GM12878 (cell line): ENCODE results near the gene CFAP410. TPM values are rescaled to one million over a fixed set of nuclear protein-coding genes. Genes with fewer than 3 reads are reported as not detected.

Experiments used
- ATAC-seq: fragments of 200-7000 bp; cut with Tn5 transposase; 3 replicates; pipeline ENCODE4 v1.9.1; 2020; ENCODE audit warnings: mild to moderate bottlenecking, moderate library complexity
- BruUV-seq: library from RNA; stranded (reverse); fragments of 400-500 nt; replicated peaks from 2 replicates; lab custom pipeline; 2021; lab: Mats Ljungman, UMichigan
- CTCF ChIA-PET: fragments of 300-600 bp; sonication (Branson Sonifier 250); formaldehyde crosslinking; extraction: SDS; loops from one replicate; lab custom pipeline; 2021; ENCODE audit warnings: inconsistent platforms; lab: Yijun Ruan, JAX
- POLR2A ChIA-PET: fragments of 350-600 bp; formaldehyde crosslinking; extraction: SDS; loops from one replicate; lab custom pipeline; 2021; ENCODE audit warnings: inconsistent platforms; lab: Charles Lee
- RAD21 ChIA-PET: fragments of 300-600 bp; sonication (Branson Sonifier 250); formaldehyde crosslinking; loops from one replicate; lab custom pipeline; 2023; ENCODE audit warnings: antibody characterized with exemption; ENCODE audit not compliant: unreplicated experiment; lab: Charles Lee
- SMC1A ChIA-PET: fragments of 300-600 bp; sonication (Branson Sonifier 250); formaldehyde crosslinking; loops from one replicate; lab custom pipeline; 2023; ENCODE audit not compliant: unreplicated experiment, uncharacterized antibody; lab: Charles Lee
- DNase-seq: peaks from one replicate; pipeline ENCODE4 v3.0.0-alpha.2; 2011; ENCODE audit warnings: low read depth, low spot score
- FAIRE-seq: peaks from 3 replicates; lab custom pipeline; 2011; peaks lifted over from hg19 to GRCh38; lab: Jason Lieb, UNC
- H2AFZ ChIP-seq: 2 replicates; pipeline ENCODE4 v1.6.0; 2011; ENCODE audit warnings: low read depth, low read length, control low read depth; ENCODE audit not compliant: control insufficient read depth
- H3K27ac ChIP-seq: 2 replicates; pipeline ENCODE4 v1.5.1; 2011; ENCODE audit warnings: control low read depth; ENCODE audit not compliant: control insufficient read depth, insufficient read depth
- H3K27me3 ChIP-seq, 2 experiments: replicated peaks in 1 of 2; 2 replicates each; pipeline versions ENCODE4 v1.6.0 to v1.6.1; 2011; ENCODE audit warnings: low read length in 1 of 2; ENCODE audit not compliant: control insufficient read depth in 2 of 2, insufficient read depth in 2 of 2
- H3K36me3 ChIP-seq, 2 experiments: 2 replicates each; pipeline ENCODE4 v1.5.1; 2011; ENCODE audit warnings: low read length in 1 of 2; ENCODE audit not compliant: control insufficient read depth in 2 of 2, insufficient read depth in 2 of 2
- H3K4me1 ChIP-seq: 2 replicates; pipeline ENCODE4 v1.6.1; 2011; ENCODE audit warnings: mild to moderate bottlenecking, low read length, moderate library complexity, mixed read lengths; ENCODE audit not compliant: control insufficient read depth, insufficient read depth
- H3K4me2 ChIP-seq: 2 replicates; pipeline ENCODE4 v1.6.0; 2011; ENCODE audit warnings: control low read depth; ENCODE audit not compliant: control insufficient read depth, insufficient read depth
- H3K4me3 ChIP-seq: fragments of 200-600 bp; sonication (generic); 2 replicates; pipeline ENCODE4 v1.5.1; 2016
- H3K79me2 ChIP-seq: 2 replicates; pipeline ENCODE4 v1.6.0; 2011; ENCODE audit warnings: low read length; ENCODE audit not compliant: control insufficient read depth, insufficient read depth
- H3K9ac ChIP-seq: 2 replicates; pipeline ENCODE4 v1.8.0; 2011; ENCODE audit warnings: low read length, control low read depth, mixed read lengths; ENCODE audit not compliant: control insufficient read depth, insufficient read depth
- H3K9me3 ChIP-seq: replicated peaks from 3 replicates; pipeline ENCODE4 v1.5.1; 2011; ENCODE audit warnings: mild to moderate bottlenecking, low read length; ENCODE audit not compliant: control insufficient read depth, insufficient read depth
- H4K20me1 ChIP-seq: 2 replicates; pipeline ENCODE4 v1.6.0; 2011; ENCODE audit not compliant: control insufficient read depth, insufficient read depth
- ATF7 ChIP-seq: fragments of 450-650 bp; IDR thresholded peaks from 2 replicates; pipeline ENCODE4 v1.6.1; 2016; ENCODE audit warnings: low read depth, mild to moderate bottlenecking
- BACH1 ChIP-seq: fragments of 450-650 bp; IDR thresholded peaks from 2 replicates; pipeline ENCODE4 v1.6.1; 2017; ENCODE audit warnings: mild to moderate bottlenecking, borderline replicate concordance
- BRCA1 ChIP-seq: IDR thresholded peaks from 2 replicates; pipeline ENCODE4 v1.6.1; 2011; ENCODE audit warnings: low read depth, low read length, improper control_type of control experiment
- ELK1 ChIP-seq: IDR thresholded peaks from 2 replicates; pipeline ENCODE4 v1.6.1; 2012; ENCODE audit warnings: low read depth, low read length, improper control_type of control experiment
- EP300 ChIP-seq, 2 experiments: fragments of 150-350 bp in 1 of 2; IDR thresholded peaks; 2 replicates each; pipeline ENCODE4 v1.6.1; 2011 to 2012; ENCODE audit warnings: low read depth in 2 of 2, low read length in 2 of 2, borderline replicate concordance in 1 of 2, improper control_type of control experiment in 1 of 2, inconsistent platforms in 1 of 2; ENCODE audit not compliant: control insufficient read depth in 1 of 2
- EZH2 ChIP-seq: IDR thresholded peaks from 2 replicates; pipeline ENCODE4 v1.6.1; 2012; ENCODE audit warnings: low read depth, mild to moderate bottlenecking, control low read depth, inconsistent platforms, low read length, borderline replicate concordance; ENCODE audit not compliant: control insufficient read depth
- FOXM1 ChIP-seq: IDR thresholded peaks from 2 replicates; pipeline ENCODE4 v1.6.1; 2012; ENCODE audit warnings: low read depth, mild to moderate bottlenecking, inconsistent platforms, low read length, moderate library complexity
- MYB ChIP-seq: fragments of 150-350 bp; IDR thresholded peaks from 2 replicates; pipeline ENCODE4 v1.6.1; 2014; ENCODE audit warnings: mild to moderate bottlenecking, low read depth, low read length, borderline replicate concordance
- NR2C2 ChIP-seq: IDR thresholded peaks from 2 replicates; pipeline ENCODE4 v1.6.1; 2011; ENCODE audit warnings: borderline replicate concordance, low read depth; ENCODE audit not compliant: control insufficient read depth, insufficient read length
- RAD21 ChIP-seq: IDR thresholded peaks from 2 replicates; pipeline ENCODE4 v1.6.1; 2011; ENCODE audit warnings: mild to moderate bottlenecking, low read depth, low read length, moderate library complexity; ENCODE audit not compliant: insufficient read depth
- RCOR1 ChIP-seq: conservative IDR thresholded peaks from 2 replicates; pipeline ENCODE4 v1.6.1; 2012; ENCODE audit warnings: low read depth, low read length, improper control_type of control experiment
- RELA ChIP-seq: fragments of 450-650 bp; IDR thresholded peaks from 2 replicates; pipeline ENCODE4 v1.8.0; 2014; ENCODE audit warnings: borderline replicate concordance; ENCODE audit not compliant: partially characterized antibody
- REST ChIP-seq: IDR thresholded peaks from 2 replicates; pipeline ENCODE4 v1.6.1; 2012; ENCODE audit warnings: mild to moderate bottlenecking, low read depth, low read length
- SMAD5 ChIP-seq: IDR thresholded peaks from 2 replicates; pipeline ENCODE4 v1.6.1; 2016; ENCODE audit warnings: antibody characterized with exemption, low read depth
- SREBF2 ChIP-seq: IDR thresholded peaks from 2 replicates; pipeline ENCODE4 v1.6.1; 2012; ENCODE audit warnings: mild to moderate bottlenecking, low read length
- ZNF207 ChIP-seq: fragments of 450-650 bp; IDR thresholded peaks from 2 replicates; pipeline ENCODE4 v1.6.1; 2014; ENCODE audit warnings: antibody characterized with exemption, mild to moderate bottlenecking, borderline replicate concordance
- ZNF687 ChIP-seq: fragments of 450-650 bp; IDR thresholded peaks from 2 replicates; pipeline ENCODE4 v1.6.1; 2017; ENCODE audit warnings: mild to moderate bottlenecking, moderate library complexity
- WGBS: methylation state at CpG from one replicate; pipeline ENCODE4 v1.1.6; 2016; ENCODE audit warnings: low lambda C conversion rate; ENCODE audit not compliant: insufficient replicate concordance, insufficient coverage; ENCODE audit errors: missing lambda C conversion rate; 5-methylcytosine and 5-hydroxymethylcytosine counted together
- in situ Hi-C: fragments of 300-500 bp; cut with MboI; formaldehyde crosslinking; loops from 9 replicates; pipeline ENCODE4 v1.14.3; 2018; ENCODE audit warnings: mixed read lengths
- intact Hi-C: fragments of 100-400 bp; cut with micrococcal nuclease; formaldehyde crosslinking; loops from one replicate; pipeline ENCODE4 v1.14.2; 2022; ENCODE audit not compliant: unreplicated experiment
- polyA plus RNA-seq, 11 experiments: library from polyadenylated mRNA; depleted of rRNA in 4 of 11; unstranded in 6 of 11; stranded (reverse) in 5 of 11; fragments of >200 nt; fragmentation: Nextera tagmentation in 4 of 11; fragmentation: Illumina TruSeq in 1 of 11; extraction: Ambion mirVana in 4 of 11; extraction: Trizol in 1 of 11; gene quantifications; 1 replicate in 1 of 11; 2 replicates in 10 of 11; pipeline versions ENCODE4 v1.2.1 to v1.2.3, GENCODE V29; 2011 to 2016; ENCODE audit warnings: inconsistent platforms in 2 of 11, missing spikeins in 2 of 11, low read depth in 1 of 11
- total RNA-seq, 4 experiments: library from RNA; depleted of rRNA in 3 of 4; stranded (reverse); fragments of >200 nt in 3 of 4; fragmentation: Illumina TruSeq in 1 of 4; extraction: Trizol in 1 of 4; gene quantifications; 2 replicates each; pipeline versions ENCODE4 v1.2.1 to v1.2.3, GENCODE V29; 2013 to 2021

CFAP410 gene
- total and polyA plus RNA-seq, 10 of the 15 experiments (the other 5 are each of a cell fraction or from before 2014, with no cell fraction given): 0.14 to 24.8 (median 11.3) TPM

- H3K4me2 ChIP-seq: no peak overlapping the region
- in situ Hi-C loops: no loop called here
- H3K79me2 ChIP-seq: no peaks in the 10 kb centered on the region
- no peaks in the 10 kb centered on the region for H3K4me1 ChIP-seq
- no peaks in the 10 kb centered on the region for H4K20me1 ChIP-seq
- DNase-seq (no peak), FAIRE-seq (no peak), ATAC-seq (no peak)
- 75% methylated on average over 10 of the region's 10 CpGs for WGBS
- POLR2A ChIA-PET: no interaction called here
- peaks cover 6% of the 10 kb centered on the region; the same call in 1 of the 3 replicates for H3K9me3 ChIP-seq
- no peak overlapping the region for H3K9ac ChIP-seq
- intact Hi-C loops: no loop called here
- RAD21 ChIA-PET: no interaction called here
- CTCF ChIA-PET: no interaction called here
- H3K27ac ChIP-seq: no peak overlapping the region
- H3K27me3 ChIP-seq: no peaks in the 10 kb centered on the region
- no peak overlapping the region for H2AFZ ChIP-seq
- H3K4me3 ChIP-seq: no peak overlapping the region
- SMC1A ChIA-PET: no interaction called here
- no TSS peak for BruUV-seq
- no peaks in the 10 kb centered on the region; a peak in 1 of 4 replicates for H3K36me3 ChIP-seq
- TF ChIP-seq REST (no peak), BRCA1 (no peak), BACH1 (no peak), SREBF2 (no peak), ZNF687 (no peak), MYB (no peak), ATF7 (no peak), SMAD5 (no peak), ZNF207 (no peak), FOXM1 (no peak), RAD21 (no peak), NR2C2 (no peak), EZH2 (no peak), ELK1 (no peak), RCOR1 (no peak), RELA (no peak), EP300 (IDR thresholded peaks at IDR 0.05; ENCODE audit: borderline replicate concordance in 1 of 2, control insufficient read depth in 1 of 2, low read depth in 2 of 2, low read length in 2 of 2) (no peak)
Measured at GRCh38 chr21:44380876-44381275, 41.7 kb upstream of the CFAP410 start.
